GM12865 (cell line): ENCODE data around the gene ZNF74.

ENCODE experiments used
- DNase-seq: peaks from one replicate; pipeline ENCODE4 v3.0.0; 2010; ENCODE audit warnings: low read depth
- H3K4me3 ChIP-seq: 2 replicates; pipeline ENCODE4 v1.5.1; 2011; ENCODE audit warnings: mild to moderate bottlenecking, low read depth, low read length, control low read depth
- CTCF ChIP-seq: IDR thresholded peaks from 2 replicates; pipeline ENCODE4 v1.5.1; 2011; ENCODE audit warnings: low read length, control low read depth, low read depth, inconsistent platforms; ENCODE audit not compliant: insufficient read depth; ENCODE audit errors: missing control alignments

The ZNF74 gene

DNA sequence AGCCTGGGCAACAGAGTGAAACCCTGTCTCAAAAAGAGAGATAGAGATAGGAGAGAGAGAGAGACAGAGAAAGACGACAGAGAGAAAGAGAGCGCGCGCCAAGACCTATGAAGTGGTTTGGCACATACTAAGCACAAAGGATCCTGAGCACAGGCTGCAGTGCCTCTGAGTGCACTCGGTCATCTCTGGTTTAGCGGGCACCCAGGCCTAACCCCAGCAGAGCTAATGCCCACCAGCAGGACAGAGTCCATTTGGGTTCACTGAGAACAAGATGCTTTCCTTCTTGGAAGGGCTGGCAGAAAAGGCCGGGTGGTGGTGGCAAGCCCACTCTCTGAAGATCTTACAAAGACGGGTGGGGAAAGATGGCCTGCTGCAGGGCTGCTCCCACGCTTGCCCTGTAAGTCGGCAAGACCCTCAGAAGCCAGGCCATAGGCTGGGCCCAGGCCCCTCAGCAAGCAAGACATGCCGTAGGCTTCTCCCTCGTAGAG is 40.4 kb downstream of the ZNF74 start:
- no peak for TF ChIP-seq CTCF
- DNase-seq = no peak
- no peak overlapping the region for H3K4me3 ChIP-seq

GRCh38 chr22:20434773-20435172 is 40.8 kb downstream of the ZNF74 start:
- TF ChIP-seq CTCF = no peak
- DNase-seq = no peak
- H3K4me3 ChIP-seq = no peak overlapping the region

DNA sequence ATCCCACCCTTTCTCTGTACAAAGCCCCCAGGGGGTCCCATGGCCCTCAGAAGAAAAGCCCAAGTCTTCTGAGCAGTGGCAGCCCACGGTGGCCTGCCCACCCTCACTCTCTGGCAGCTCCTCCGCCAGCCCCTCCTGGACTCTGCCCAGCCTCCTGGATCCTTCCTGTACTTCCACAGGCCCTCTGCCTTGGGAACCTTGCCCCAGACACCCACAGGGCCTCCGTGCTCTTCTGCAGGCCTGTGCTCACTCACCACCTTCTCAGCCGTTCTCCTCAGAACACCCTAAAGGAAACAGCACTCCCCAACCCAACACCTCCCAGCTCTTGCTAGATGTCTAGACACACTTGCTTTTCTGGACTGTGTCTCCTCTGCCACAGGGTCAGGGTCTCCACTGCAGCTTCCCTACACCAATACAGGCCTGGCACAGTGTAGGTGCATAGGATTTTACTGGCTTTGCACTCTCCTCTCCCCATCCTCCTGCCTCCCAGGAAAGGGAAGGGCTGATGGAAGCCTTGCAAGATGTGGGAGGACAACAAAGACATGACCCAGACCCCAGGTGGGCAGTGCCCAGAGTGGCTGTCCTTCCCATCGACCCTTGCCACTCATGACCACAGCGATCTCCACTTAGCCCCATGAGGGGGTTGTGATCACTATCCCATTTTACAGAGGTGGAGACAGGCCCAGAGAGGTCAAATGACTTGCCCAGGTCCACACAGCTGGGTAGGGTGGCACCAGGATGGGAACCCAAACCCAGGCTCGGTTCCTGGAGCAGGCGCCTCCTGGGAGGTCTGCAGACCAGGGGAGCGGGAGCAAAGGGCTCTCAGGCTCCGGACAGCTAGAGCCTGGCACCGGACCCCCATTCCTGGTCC is 41.7 kb downstream of the ZNF74 start:
- H3K4me3 ChIP-seq = no peak overlapping the region
- DNase-seq = no peak
- no peak for TF ChIP-seq CTCF

GRCh38 chr22:20436307-20436767 is 42.4 kb downstream of the ZNF74 start:
- H3K4me3 ChIP-seq = no peak overlapping the region
- no peak for TF ChIP-seq CTCF
- no peak for DNase-seq

DNA sequence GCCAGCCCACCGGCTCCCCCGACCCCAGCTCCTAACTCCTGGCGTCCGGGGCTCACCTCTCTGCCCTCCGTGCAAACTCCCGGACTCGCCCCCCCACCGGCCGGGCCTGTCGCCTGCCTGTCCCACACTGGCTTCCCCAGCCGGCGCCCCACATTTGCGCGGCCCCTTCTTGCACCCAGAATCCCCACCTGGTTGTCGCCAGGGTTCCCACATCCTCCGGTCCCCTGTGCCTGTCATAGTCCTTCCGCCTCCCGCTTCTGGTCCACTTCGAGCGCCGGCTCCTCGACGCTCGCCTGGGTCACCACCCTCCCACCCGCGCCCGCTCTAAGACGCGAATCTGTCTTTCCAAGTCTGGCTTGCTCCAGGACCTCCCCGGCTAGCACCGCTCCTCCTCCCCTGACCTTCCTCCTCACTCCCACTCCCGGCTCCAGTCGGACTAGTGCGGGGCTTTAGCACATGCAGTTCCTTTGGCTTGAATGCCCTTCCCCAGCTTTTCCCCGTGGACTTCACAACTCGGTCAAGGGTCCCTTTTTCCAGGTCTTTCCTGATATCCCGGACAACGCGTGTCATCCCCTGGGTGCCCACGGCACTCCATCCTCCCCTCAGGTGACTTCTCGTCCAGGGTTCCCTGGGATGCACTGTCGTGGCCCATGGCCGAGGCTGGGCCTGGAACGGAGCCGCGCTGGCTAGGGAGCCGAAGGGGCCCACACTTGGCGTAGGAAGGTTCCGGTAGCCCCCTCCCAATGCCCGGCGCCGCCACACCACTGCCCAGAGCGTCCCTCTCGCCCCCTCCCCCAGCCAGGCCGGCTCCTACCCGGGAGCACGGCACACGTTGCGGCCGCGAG is 43.0 kb downstream of the ZNF74 start:
- no peak for TF ChIP-seq CTCF
- no peak for DNase-seq
- no peak overlapping the region for H3K4me3 ChIP-seq

- TF ChIP-seq CTCF = no peak
- H3K4me3 ChIP-seq = no peak within 1 kb of the TSS
- DNase-seq = no peak
These were observed 43.9 kb downstream of the ZNF74 start, which contains the start of gene SCARF2 for GRCh38 chr22:20437613-20438426. SCARF2 (minus strand) TSS chr22:20437825; CDS start chr22:20437754, 71 bp downstream.
